Epidermal melanocyte (primary cell): Measurements from ENCODE around the gene IFNL4.

Source experiments
- DNase-seq: peaks from one replicate; pipeline ENCODE4 v3.0.0; 2011; ENCODE audit warnings: low spot score; ENCODE audit not compliant: insufficient read length

IFNL4 gene

GRCh38 chr19:39196320-39196719 is 52.3 kb downstream of the IFNL4 start:
- no peak for DNase-seq
